SK-N-SH (cell line): Measurements from ENCODE around the gene FOXI1. TPM values are rescaled to one million over a fixed set of nuclear protein-coding genes. Genes with fewer than 3 reads are reported as not detected.

ENCODE experiments used
- CTCF ChIA-PET: fragments of 300-600, 350-600 bp; formaldehyde crosslinking; extraction: SDS; loops from one replicate; lab custom pipeline; 2021; lab: Yijun Ruan, JAX
- POLR2A ChIA-PET: fragments of 350-600 bp; sonication (Branson Sonifier 250); formaldehyde crosslinking; extraction: SDS; loops from one replicate; lab custom pipeline; 2020; ENCODE audit warnings: antibody characterized with exemption, inconsistent platforms; lab: Yijun Ruan, JAX
- DNase-seq: peaks from one replicate; pipeline ENCODE4 v3.0.0; 2012
- H2AFZ ChIP-seq: fragments of 200-600 bp; sonication (generic); 2 replicates; pipeline ENCODE4 v1.8.1; 2016; ENCODE audit warnings: antibody characterized with exemption, mild to moderate bottlenecking, low read depth
- H3F3A ChIP-seq: fragments of 200-600 bp; sonication (generic); replicated peaks from 2 replicates; pipeline ENCODE3; 2016; ENCODE audit warnings: antibody characterized with exemption, mild to moderate bottlenecking; ENCODE audit not compliant: insufficient read depth
- H3K27ac ChIP-seq, 2 experiments: fragments of 200-500 bp in 1 of 2; fragments of 200-600 bp in 1 of 2; sonication (Bioruptor generic) in 1 of 2; sonication (generic), shearing (Covaris generic) in 1 of 2; 2 replicates each; pipeline versions ENCODE4 v1.5.1 to v1.6.1; 2014 to 2016; ENCODE audit warnings: low read depth in 2 of 2, inconsistent platforms in 1 of 2, low read length in 1 of 2, mild to moderate bottlenecking in 1 of 2, mixed read lengths in 1 of 2
- H3K27me3 ChIP-seq: fragments of 200-600 bp; sonication (generic), shearing (Covaris generic); 2 replicates; pipeline ENCODE4 v1.6.1; 2016; ENCODE audit warnings: mixed run types; ENCODE audit not compliant: insufficient read depth
- H3K36me3 ChIP-seq, 2 experiments: fragments of 200-500 bp in 1 of 2; fragments of 200-600 bp in 1 of 2; sonication (Bioruptor generic) in 1 of 2; sonication (generic) in 1 of 2; replicated peaks in 1 of 2; 2 replicates each; pipeline versions ENCODE3 to v1.5.1; 2014 to 2016; ENCODE audit warnings: low read length in 1 of 2, mild to moderate bottlenecking in 1 of 2; ENCODE audit not compliant: insufficient read depth in 2 of 2, control insufficient read depth in 1 of 2
- H3K4me1 ChIP-seq, 2 experiments: fragments of 200-500 bp in 1 of 2; fragments of 200-600 bp in 1 of 2; sonication (Bioruptor generic) in 1 of 2; sonication (generic), shearing (Covaris generic) in 1 of 2; 2 replicates each; pipeline versions ENCODE4 v1.5.1 to v1.6.1; 2014 to 2016; ENCODE audit warnings: low read depth in 1 of 2, low read length in 1 of 2, mixed run types in 1 of 2; ENCODE audit not compliant: insufficient read depth in 2 of 2, control insufficient read depth in 1 of 2
- H3K4me2 ChIP-seq: fragments of 200-600 bp; sonication (generic), shearing (Covaris generic); 2 replicates; pipeline ENCODE4 v1.6.1; 2017; ENCODE audit warnings: mixed run types
- H3K4me3 ChIP-seq, 2 experiments: fragments of 200-500 bp in 1 of 2; fragments of 200-600 bp in 1 of 2; sonication (Bioruptor generic) in 1 of 2; sonication (generic), shearing (Covaris generic) in 1 of 2; 2 replicates each; pipeline versions ENCODE4 v1.5.1 to v1.8.1; 2014 to 2016; ENCODE audit warnings: low read depth in 2 of 2, inconsistent platforms in 1 of 2, low read length in 1 of 2, mild to moderate bottlenecking in 1 of 2, mixed read lengths in 1 of 2, moderate library complexity in 1 of 2
- H3K79me2 ChIP-seq: fragments of 200-600 bp; sonication (generic); 2 replicates; pipeline ENCODE4 v1.8.1; 2017; ENCODE audit warnings: mild to moderate bottlenecking; ENCODE audit not compliant: insufficient read depth
- H3K9ac ChIP-seq: fragments of 200-600 bp; sonication (generic); 2 replicates; pipeline ENCODE4 v1.6.1; 2017; ENCODE audit warnings: mixed run types
- H3K9me2 ChIP-seq: fragments of 200-600 bp; sonication (generic); 2 replicates; pipeline ENCODE4 v1.6.1; 2017; ENCODE audit warnings: mixed run types
- H3K9me3 ChIP-seq: fragments of 200-600 bp; sonication (generic); 2 replicates; pipeline ENCODE4 v1.6.1; 2017; ENCODE audit warnings: mixed run types, mild to moderate bottlenecking, moderate library complexity
- H4K20me1 ChIP-seq: fragments of 200-600 bp; sonication (generic); 2 replicates; pipeline ENCODE4 v1.6.1; 2017; ENCODE audit warnings: mild to moderate bottlenecking, mixed run types; ENCODE audit not compliant: insufficient read depth
- CTCF ChIP-seq: fragments of 200-600 bp; sonication (generic); IDR thresholded peaks from 2 replicates; pipeline ENCODE4 v1.6.1; 2017; ENCODE audit warnings: antibody characterized with exemption, mild to moderate bottlenecking, moderate library complexity
- EP300 ChIP-seq, 2 experiments: IDR thresholded peaks; 2 replicates each; pipeline versions ENCODE4 v1.4.0 to v1.6.1; 2012; ENCODE audit warnings: borderline replicate concordance in 1 of 2, low read depth in 1 of 2, low read length in 1 of 2
- JUND ChIP-seq: IDR thresholded peaks from 2 replicates; pipeline ENCODE4 v1.4.0; 2012
- MXI1 ChIP-seq: IDR thresholded peaks from 2 replicates; pipeline ENCODE4 v1.6.1; 2012; ENCODE audit warnings: mild to moderate bottlenecking, low read depth, low read length, improper control_type of control experiment
- PBX3 ChIP-seq: IDR thresholded peaks from 2 replicates; pipeline ENCODE4; 2012
- RFX5 ChIP-seq: IDR thresholded peaks from 2 replicates; pipeline ENCODE4 v1.6.1; 2012; ENCODE audit warnings: mild to moderate bottlenecking, improper control_type of control experiment, low read length
- SMC3 ChIP-seq: IDR thresholded peaks from 2 replicates; pipeline ENCODE4 v1.6.1; 2012; ENCODE audit warnings: low read depth, low read length, improper control_type of control experiment
- TAF1 ChIP-seq: IDR thresholded peaks from 2 replicates; pipeline ENCODE4 v1.6.1; 2012; ENCODE audit warnings: low read depth, mild to moderate bottlenecking, low read length, moderate library complexity, borderline replicate concordance
- USF2 ChIP-seq: fragments of 150-350 bp; IDR thresholded peaks from 2 replicates; pipeline ENCODE4 v1.6.1; 2017; ENCODE audit warnings: antibody characterized with exemption, low read length, low read depth, borderline replicate concordance
- YY1 ChIP-seq: IDR thresholded peaks from 2 replicates; pipeline ENCODE4 v1.4.0; 2012; ENCODE audit warnings: low read depth, mild to moderate bottlenecking
- WGBS: methylation state at CpG from one replicate; pipeline ENCODE4 v1.1.6; 2017; ENCODE audit warnings: low lambda C conversion rate; 5-methylcytosine and 5-hydroxymethylcytosine counted together
- polyA plus RNA-seq, 3 experiments: library from polyadenylated mRNA; depleted of rRNA; stranded (reverse); fragments of >200 nt; gene quantifications; 2 replicates each; pipeline ENCODE4 v1.2.3, GENCODE V29; 2012
- TF ChIP-seq, protein P1 (sequence below): fragments of 150-350 bp; IDR thresholded peaks from 2 replicates; pipeline ENCODE4 v1.6.1; 2016; ENCODE audit warnings: mild to moderate bottlenecking, low read depth, low read length
- TF ChIP-seq, protein P2 (sequence below): IDR thresholded peaks from 2 replicates; pipeline ENCODE4 v1.4.0; 2012; ENCODE audit warnings: low read depth, borderline replicate concordance

The FOXI1 gene
- polyA plus RNA-seq, 1 of the 3 experiments (the other 2 are of a cell fraction) = not detected

DNA sequence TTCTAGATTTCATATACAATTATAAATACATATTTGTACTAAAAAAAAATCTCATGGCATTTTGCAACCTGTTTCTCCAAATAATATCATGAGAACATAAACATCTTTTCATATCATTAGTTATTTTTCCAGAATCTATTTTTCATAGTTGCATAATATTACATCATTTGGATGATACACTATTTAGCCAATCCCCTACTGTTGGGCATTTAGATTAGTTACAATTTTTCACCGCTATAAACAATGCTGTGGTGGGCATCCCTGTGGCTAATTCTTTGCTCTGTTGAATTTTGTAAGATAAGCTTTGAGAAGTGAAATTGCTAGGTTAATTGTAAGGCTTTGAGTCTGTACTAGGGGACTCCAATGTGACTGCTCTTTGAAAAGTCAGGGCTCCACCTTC, 2.2 kb upstream of the FOXI1 start:
- no peak for TF ChIP-seq YY1
- TF ChIP-seq, all 33 proteins: peak for 0
- Histone ChIP-seq H3K9me3 (no peaks in the 10 kb centered on the region), H4K20me1 (no peaks in the 10 kb centered on the region), H3K27ac (no peak overlapping the region), H3K9me2 (no peaks in the 10 kb centered on the region), H2AFZ (no peak overlapping the region), H3K4me2 (no peak overlapping the region), H3K79me2 (no peaks in the 10 kb centered on the region), H3F3A (no peaks in the 10 kb centered on the region), H3K4me1 (peaks cover 0 to 2% of the 10 kb centered on the region in 2 experiments; a peak in 1 of 4 replicates), H3K27me3 (no peaks in the 10 kb centered on the region), H3K9ac (no peak overlapping the region), H3K4me3 (no peak overlapping the region), H3K36me3 (no peaks in the 10 kb centered on the region)
- POLR2A ChIA-PET = no interaction called here
- DNase-seq = no peak
- CTCF ChIA-PET = interaction anchor here (1.1 to 9.7 kb wide), 8 partner anchors 12 to 318 kb away, joined by 3 to 201 read pairs (median 20); no protein-coding TSS in a partner anchor
- WGBS = 91% methylated on average over 1 of the region's 1 CpG

- Histone ChIP-seq H3K9me2 (no peaks in the 10 kb centered on the region), H4K20me1 (no peaks in the 10 kb centered on the region), H3K36me3 (no peaks in the 10 kb centered on the region), H3F3A (no peaks in the 10 kb centered on the region), H3K4me1 (peaks cover 0 to 2% of the 10 kb centered on the region in 2 experiments; a peak in 1 of 4 replicates), H3K9ac (no peak overlapping the region), H3K27ac (no peak overlapping the region), H3K9me3 (no peaks in the 10 kb centered on the region), H3K79me2 (no peaks in the 10 kb centered on the region), H3K4me3 (no peak overlapping the region), H2AFZ (no peak overlapping the region), H3K27me3 (no peaks in the 10 kb centered on the region), H3K4me2 (no peak overlapping the region)
- POLR2A ChIA-PET = no interaction called here
- TF ChIP-seq RFX5 (no peak), CTCF (no peak), EP300 (IDR thresholded peaks at IDR 0.05; ENCODE audit: borderline replicate concordance in 1 of 2, low read depth in 1 of 2, low read length in 1 of 2) (no peak), MXI1 (no peak), YY1 (no peak)
- DNase-seq = no peak
- WGBS = 66% methylated on average over 5 of the region's 6 CpGs
- CTCF ChIA-PET = interaction anchor here (1.1 to 9.7 kb wide), 6 partner anchors 11 to 317 kb away, joined by 3 to 201 read pairs (median 5); no protein-coding TSS in a partner anchor
Observed at GRCh38 chr5:170104299-170104698, 1.4 kb upstream of the FOXI1 start.

- H3K27ac ChIP-seq = no peak overlapping the region
- H3K4me2 ChIP-seq = no peak overlapping the region
- no peak overlapping the region for H3K9ac ChIP-seq
- H3K79me2 ChIP-seq = no peaks in the 10 kb centered on the region
- H4K20me1 ChIP-seq = no peaks in the 10 kb centered on the region
- WGBS = 87% methylated on average over 26 of the region's 26 CpGs
- H3K4me1 ChIP-seq = peaks cover 0 to 2% of the 10 kb centered on the region in 2 experiments; a peak in 1 of 4 replicates
- H3K36me3 ChIP-seq = no peaks in the 10 kb centered on the region
- CTCF ChIA-PET = interaction anchor here (1.1 to 9.7 kb wide), 6 partner anchors 11 to 316 kb away, joined by 3 to 201 read pairs (median 5); no protein-coding TSS in a partner anchor
- H3K4me3 ChIP-seq = no peak overlapping the region
- no peak for DNase-seq
- POLR2A ChIA-PET = no interaction called here
- H3K9me3 ChIP-seq = no peaks in the 10 kb centered on the region
- no peaks in the 10 kb centered on the region for H3F3A ChIP-seq
- no peaks in the 10 kb centered on the region for H3K9me2 ChIP-seq
- no peaks in the 10 kb centered on the region for H3K27me3 ChIP-seq
- no peak overlapping the region for H2AFZ ChIP-seq
- TF ChIP-seq RFX5 = no peak
- TF ChIP-seq YY1 = no peak
- TF ChIP-seq, protein P1, sequence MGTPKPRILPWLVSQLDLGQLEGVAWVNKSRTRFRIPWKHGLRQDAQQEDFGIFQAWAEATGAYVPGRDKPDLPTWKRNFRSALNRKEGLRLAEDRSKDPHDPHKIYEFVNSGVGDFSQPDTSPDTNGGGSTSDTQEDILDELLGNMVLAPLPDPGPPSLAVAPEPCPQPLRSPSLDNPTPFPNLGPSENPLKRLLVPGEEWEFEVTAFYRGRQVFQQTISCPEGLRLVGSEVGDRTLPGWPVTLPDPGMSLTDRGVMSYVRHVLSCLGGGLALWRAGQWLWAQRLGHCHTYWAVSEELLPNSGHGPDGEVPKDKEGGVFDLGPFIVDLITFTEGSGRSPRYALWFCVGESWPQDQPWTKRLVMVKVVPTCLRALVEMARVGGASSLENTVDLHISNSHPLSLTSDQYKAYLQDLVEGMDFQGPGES = no peak
- TF ChIP-seq USF2 = no peak
- TF ChIP-seq TAF1 = no peak
- TF ChIP-seq PBX3 = no peak
- TF ChIP-seq, protein P2, sequence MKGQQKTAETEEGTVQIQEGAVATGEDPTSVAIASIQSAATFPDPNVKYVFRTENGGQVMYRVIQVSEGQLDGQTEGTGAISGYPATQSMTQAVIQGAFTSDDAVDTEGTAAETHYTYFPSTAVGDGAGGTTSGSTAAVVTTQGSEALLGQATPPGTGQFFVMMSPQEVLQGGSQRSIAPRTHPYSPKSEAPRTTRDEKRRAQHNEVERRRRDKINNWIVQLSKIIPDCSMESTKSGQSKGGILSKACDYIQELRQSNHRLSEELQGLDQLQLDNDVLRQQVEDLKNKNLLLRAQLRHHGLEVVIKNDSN = no peak
- no peak for TF ChIP-seq JUND
- no peak for TF ChIP-seq SMC3
Observed at GRCh38 chr5:170104710-170105109, 987 bp upstream of the FOXI1 start.
